OCI-LY7 (cell line): ENCODE data around the gene RSBN1. TPM values are rescaled to one million over a fixed set of nuclear protein-coding genes. Genes with fewer than 3 reads are reported as not detected.

Experiments
- BruUV-seq: library from RNA; stranded (reverse); fragments of 400-500 nt; replicated peaks from 2 replicates; lab custom pipeline; 2021; lab: Mats Ljungman, UMichigan
- CTCF ChIA-PET: fragments of 300-600 bp; sonication (Branson Sonifier 250); formaldehyde crosslinking; loops from one replicate; lab custom pipeline; 2022; ENCODE audit warnings: antibody characterized with exemption; ENCODE audit not compliant: unreplicated experiment; lab: Charles Lee
- POLR2A ChIA-PET: fragments of 300-600 bp; sonication (Branson Sonifier 250); formaldehyde crosslinking; loops from one replicate; lab custom pipeline; 2022; ENCODE audit warnings: antibody characterized with exemption; lab: Charles Lee
- DNase-seq: peaks from one replicate; pipeline ENCODE4 v3.0.0-alpha.2; 2015; ENCODE audit warnings: low spot score
- H2AFZ ChIP-seq: fragments of 200-600 bp; sonication (generic), shearing (Covaris generic); 2 replicates; pipeline ENCODE4 v1.6.1; 2014; ENCODE audit warnings: mild to moderate bottlenecking, antibody characterized with exemption, low read length, moderate library complexity
- H3K27ac ChIP-seq: fragments of 200-600 bp; sonication (generic); 2 replicates; pipeline ENCODE4 v1.5.1; 2014; ENCODE audit warnings: mixed run types, low read depth, mild to moderate bottlenecking, moderate library complexity, low read length, inconsistent platforms; ENCODE audit not compliant: poor library complexity, severe bottlenecking
- H3K36me3 ChIP-seq: fragments of 200-600 bp; sonication (generic); 2 replicates; pipeline ENCODE4 v1.6.1; 2014; ENCODE audit warnings: mild to moderate bottlenecking, antibody characterized with exemption, low read length, moderate library complexity, mixed read lengths; ENCODE audit not compliant: insufficient read depth
- H3K4me1 ChIP-seq: fragments of 200-600 bp; sonication (generic); 2 replicates; pipeline ENCODE4 v1.5.1; 2014; ENCODE audit warnings: mild to moderate bottlenecking, low read length; ENCODE audit not compliant: insufficient read depth, poor library complexity, severe bottlenecking
- H3K4me2 ChIP-seq: fragments of 200-600 bp; sonication (generic); 2 replicates; pipeline ENCODE4 v1.6.1; 2014; ENCODE audit warnings: mild to moderate bottlenecking, low read length
- H3K4me3 ChIP-seq: fragments of 200-600 bp; sonication (generic); 2 replicates; pipeline ENCODE4 v1.5.1; 2014; ENCODE audit warnings: mild to moderate bottlenecking, low read depth, low read length; ENCODE audit not compliant: poor library complexity, severe bottlenecking
- H3K79me2 ChIP-seq: fragments of 200-600 bp; sonication (generic); 2 replicates; pipeline ENCODE4 v1.6.1; 2016; ENCODE audit warnings: low read depth, mild to moderate bottlenecking, low read length, moderate library complexity, mixed read lengths; ENCODE audit not compliant: insufficient read depth
- H3K9me2 ChIP-seq: fragments of 200-600 bp; sonication (generic); 2 replicates; pipeline ENCODE4 v1.6.1; 2016; ENCODE audit warnings: mild to moderate bottlenecking, low read length, mixed read lengths; ENCODE audit not compliant: insufficient read depth
- H3K9me3 ChIP-seq: fragments of 200-600 bp; sonication (generic); 2 replicates; pipeline ENCODE4 v1.6.1; 2014; ENCODE audit warnings: mild to moderate bottlenecking, mixed run types, low read length, mixed read lengths
- H4K20me1 ChIP-seq: fragments of 200-600 bp; sonication (generic); 2 replicates; pipeline ENCODE4 v1.6.1; 2014; ENCODE audit warnings: mild to moderate bottlenecking, antibody characterized with exemption, low read length, moderate library complexity, mixed read lengths; ENCODE audit not compliant: insufficient read depth
- EZH2phosphoT487 ChIP-seq: fragments of 200-600 bp; sonication (generic); IDR thresholded peaks from 2 replicates; pipeline ENCODE4 v1.6.1; 2018; ENCODE audit warnings: low read depth, borderline replicate concordance, mild to moderate bottlenecking, mixed run types, antibody characterized with exemption, low read length, moderate library complexity, mixed read lengths
- intact Hi-C: fragments of 100-400 bp; cut with micrococcal nuclease; formaldehyde crosslinking; loops from one replicate; pipeline ENCODE4 v1.10.0; 2022; ENCODE audit not compliant: unreplicated experiment
- total RNA-seq, 2 experiments: library from RNA; depleted of rRNA in 1 of 2; stranded (reverse); fragments of >200 nt in 1 of 2; shearing (Covaris generic) in 1 of 2; gene quantifications; 2 replicates each; pipeline ENCODE4 v1.2.3, GENCODE V29; 2014 to 2022
- TF ChIP-seq, protein P1 (sequence below): fragments of 200-600 bp; sonication (generic); conservative IDR thresholded peaks from 2 replicates; pipeline ENCODE4 v1.5.1; 2014; ENCODE audit warnings: mild to moderate bottlenecking, antibody characterized with exemption, low read length, moderate library complexity, mixed read lengths

RSBN1 gene
- total RNA-seq, 2 experiments from 2014 or later, result 10.8 to 19.0 TPM

DNA sequence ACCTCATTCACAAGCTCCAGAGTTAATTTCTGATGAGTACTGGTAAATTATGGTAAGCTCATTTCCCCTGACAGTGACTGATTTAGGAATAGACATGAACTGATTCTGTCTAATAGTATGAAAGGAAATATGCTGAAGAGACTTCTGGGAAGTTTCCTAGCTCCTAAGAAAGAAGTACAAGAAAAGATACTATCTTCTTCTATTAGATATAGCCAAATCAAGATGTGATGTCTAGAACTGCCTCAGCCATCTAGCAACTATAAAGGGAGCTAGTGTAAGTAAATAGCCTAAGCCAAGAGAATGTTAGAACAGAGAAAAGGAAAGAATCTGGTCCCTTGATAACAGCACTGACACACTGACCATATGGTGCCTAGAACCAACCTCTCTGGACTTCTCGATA is 42.2 kb downstream of the RSBN1 start:
- intact Hi-C loops, result no loop called here
- DNase-seq, result no peak
- ChIA-PET POLR2A (interaction anchor here (0.5 to 1.6 kb wide), 6 partner anchors 8 to 207 kb away, joined by 3 to 8 read pairs (median 4); no protein-coding TSS in a partner anchor), CTCF (no interaction called here)
- BruUV-seq, result no TSS peak
- Histone ChIP-seq H3K4me1 (no peaks in the 10 kb centered on the region), H3K27ac (no peak overlapping the region), H3K4me3 (no peak overlapping the region), H3K36me3 (peaks cover 70% of the 10 kb centered on the region), H2AFZ (no peak overlapping the region), H3K9me2 (no peaks in the 10 kb centered on the region), H3K4me2 (no peak overlapping the region), H3K79me2 (peaks cover 6% of the 10 kb centered on the region; the same call in 1 of the 2 replicates), H3K9me3 (no peaks in the 10 kb centered on the region), H4K20me1 (no peaks in the 10 kb centered on the region)
- TF ChIP-seq EZH2phosphoT487, result no peak
- TF ChIP-seq, protein P1, sequence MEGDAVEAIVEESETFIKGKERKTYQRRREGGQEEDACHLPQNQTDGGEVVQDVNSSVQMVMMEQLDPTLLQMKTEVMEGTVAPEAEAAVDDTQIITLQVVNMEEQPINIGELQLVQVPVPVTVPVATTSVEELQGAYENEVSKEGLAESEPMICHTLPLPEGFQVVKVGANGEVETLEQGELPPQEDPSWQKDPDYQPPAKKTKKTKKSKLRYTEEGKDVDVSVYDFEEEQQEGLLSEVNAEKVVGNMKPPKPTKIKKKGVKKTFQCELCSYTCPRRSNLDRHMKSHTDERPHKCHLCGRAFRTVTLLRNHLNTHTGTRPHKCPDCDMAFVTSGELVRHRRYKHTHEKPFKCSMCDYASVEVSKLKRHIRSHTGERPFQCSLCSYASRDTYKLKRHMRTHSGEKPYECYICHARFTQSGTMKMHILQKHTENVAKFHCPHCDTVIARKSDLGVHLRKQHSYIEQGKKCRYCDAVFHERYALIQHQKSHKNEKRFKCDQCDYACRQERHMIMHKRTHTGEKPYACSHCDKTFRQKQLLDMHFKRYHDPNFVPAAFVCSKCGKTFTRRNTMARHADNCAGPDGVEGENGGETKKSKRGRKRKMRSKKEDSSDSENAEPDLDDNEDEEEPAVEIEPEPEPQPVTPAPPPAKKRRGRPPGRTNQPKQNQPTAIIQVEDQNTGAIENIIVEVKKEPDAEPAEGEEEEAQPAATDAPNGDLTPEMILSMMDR, result no peak

DNA sequence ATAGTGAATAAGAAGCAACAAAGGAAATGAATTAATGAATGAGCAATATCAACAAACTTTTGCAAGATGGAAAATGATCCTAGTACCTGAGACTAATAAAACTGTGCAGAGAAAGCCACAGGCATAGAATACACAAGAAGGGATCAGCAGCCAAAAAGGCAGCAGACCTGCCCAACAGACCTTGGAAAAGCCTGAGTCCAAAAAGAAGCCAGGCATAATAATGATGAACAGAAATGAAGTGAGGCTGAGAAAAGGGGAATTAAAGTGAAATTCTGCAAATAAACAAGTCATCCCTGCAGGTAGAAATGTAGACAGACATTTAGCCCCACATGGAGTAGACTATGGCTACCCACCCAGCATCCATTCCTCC is 42.7 kb downstream of the RSBN1 start:
- H3K27ac ChIP-seq, result no peak overlapping the region
- no peaks in the 10 kb centered on the region for H3K4me1 ChIP-seq
- no peaks in the 10 kb centered on the region for H3K9me3 ChIP-seq
- no peaks in the 10 kb centered on the region for H4K20me1 ChIP-seq
- no TSS peak for BruUV-seq
- H3K9me2 ChIP-seq, result no peaks in the 10 kb centered on the region
- intact Hi-C loops, result no loop called here
- no peak for TF ChIP-seq EZH2phosphoT487
- TF ChIP-seq, protein P1, result no peak
- no peak overlapping the region for H3K4me2 ChIP-seq
- ChIA-PET POLR2A (interaction anchor here (0.9 to 1.6 kb wide), 3 partner anchors 9 to 22 kb away, joined by 3 to 6 read pairs (median 5); no protein-coding TSS in a partner anchor), CTCF (no interaction called here)
- no peak overlapping the region for H2AFZ ChIP-seq
- DNase-seq, result no peak
- H3K36me3 ChIP-seq, result peaks cover 74% of the 10 kb centered on the region
- no peak overlapping the region for H3K4me3 ChIP-seq
- peaks cover 6% of the 10 kb centered on the region; the same call in 1 of the 2 replicates for H3K79me2 ChIP-seq

DNA sequence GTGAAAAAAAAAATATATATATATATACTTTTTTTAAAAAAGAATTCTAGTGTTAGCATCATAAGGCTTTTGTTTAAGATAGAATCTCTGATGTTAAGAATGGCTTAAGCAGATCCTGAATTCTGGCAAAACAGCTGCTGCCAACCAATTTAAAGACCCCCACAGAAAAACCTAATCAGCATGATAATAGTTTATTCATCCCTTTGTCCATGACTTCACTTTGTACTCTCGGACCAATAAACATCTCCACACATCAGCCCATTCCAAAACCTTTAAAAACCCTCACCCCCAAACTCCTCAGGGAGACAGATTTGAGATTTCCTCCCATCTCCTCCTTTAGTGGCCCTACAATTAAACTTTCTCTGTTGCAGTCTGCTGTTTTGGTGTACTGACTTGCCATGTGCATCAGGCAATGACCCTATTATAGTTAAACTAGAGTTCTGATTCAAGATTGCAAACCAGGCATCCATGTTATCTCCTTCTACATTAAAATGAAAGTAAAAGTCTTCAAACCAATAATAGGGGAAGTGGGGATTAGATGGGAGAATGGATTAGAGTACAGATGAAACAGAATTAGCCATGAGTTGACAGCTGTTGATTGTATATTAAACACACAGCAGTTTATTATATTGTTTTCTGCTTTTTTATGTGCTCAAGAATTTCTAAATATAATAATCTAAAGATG is 43.2 kb downstream of the RSBN1 start:
- TF ChIP-seq EZH2phosphoT487, result no peak
- TF ChIP-seq, protein P1, result no peak
- Histone ChIP-seq H3K9me2 (no peaks in the 10 kb centered on the region), H3K9me3 (no peaks in the 10 kb centered on the region), H3K36me3 (peaks cover 78% of the 10 kb centered on the region), H3K4me1 (no peaks in the 10 kb centered on the region), H3K79me2 (peaks cover 6% of the 10 kb centered on the region; the same call in 1 of the 2 replicates), H4K20me1 (no peaks in the 10 kb centered on the region), H3K27ac (no peak overlapping the region), H2AFZ (no peak overlapping the region), H3K4me2 (no peak overlapping the region), H3K4me3 (no peak overlapping the region)
- DNase-seq, result no peak
- intact Hi-C loops, result no loop called here
- POLR2A ChIA-PET, result interaction anchor here (0.6 to 1.5 kb wide), 3 partner anchors 9 to 1321 kb away, joined by 3 to 9 read pairs (median 5); partner anchors contain the start of gene PHTF1
- BruUV-seq, result no TSS peak
- CTCF ChIA-PET, result no interaction called here
